ENCODE results near the gene RIT1. TPM values are rescaled to one million over a fixed set of nuclear protein-coding genes. Genes with fewer than 3 reads are reported as not detected.

The RIT1 gene
- total RNA-seq, 1 experiment from 2014 or later, result 59.2 TPM

- Histone ChIP-seq H3K9me2 (ENCODE audit: insufficient read depth) (no peaks in the 10 kb centered on the region), H2AFZ (no peak overlapping the region), H3K9me3 (ENCODE audit: insufficient read depth, low read depth) (no peaks in the 10 kb centered on the region), H4K20me1 (ENCODE audit: insufficient read depth) (peaks cover 44% of the 10 kb centered on the region), H3K27me3 (ENCODE audit: insufficient read depth, low read depth) (no peaks in the 10 kb centered on the region), H3K4me3 (no peak overlapping the region), H3K4me2 (no peak overlapping the region), H3K36me3 (ENCODE audit: low read depth) (peaks cover 73% of the 10 kb centered on the region), H3K4me1 (replicated peaks; ENCODE audit: insufficient read depth) (peaks cover 6% of the 10 kb centered on the region), H3F3A (ENCODE audit: insufficient read depth, low read depth) (peaks cover 92% of the 10 kb centered on the region), H3K27ac (no peak overlapping the region), H3K79me2 (ENCODE audit: low read depth) (peaks cover 15% of the 10 kb centered on the region; the same call in 1 of the 2 replicates)
- ChIA-PET CTCF (no interaction called here), POLR2A (ENCODE audit: unreplicated experiment) (no interaction called here)
- intact Hi-C loops (cut with micrococcal nuclease; ENCODE audit: unreplicated experiment), result no loop called here
- DNase-seq, result no peak
- BruUV-seq (replicated peaks), result no TSS peak
- TF ChIP-seq EZH2 (IDR thresholded peaks at IDR 0.05; ENCODE audit: low read depth) (no peak), CTCF (conservative IDR thresholded peaks at IDR 0.05) (no peak)
These were observed 8.7 kb upstream of the RIT1 start for GRCh38 chr1:155919801-155920200.

- ChIA-PET CTCF (no interaction called here), POLR2A (ENCODE audit: unreplicated experiment) (no interaction called here)
- Histone ChIP-seq H3K4me1 (replicated peaks; ENCODE audit: insufficient read depth) (peaks cover 12% of the 10 kb centered on the region), H2AFZ (no peak overlapping the region), H3K79me2 (ENCODE audit: low read depth) (peaks cover 15% of the 10 kb centered on the region; the same call in 1 of the 2 replicates), H3K9me2 (ENCODE audit: insufficient read depth) (no peaks in the 10 kb centered on the region), H3K27ac (no peak overlapping the region), H4K20me1 (ENCODE audit: insufficient read depth) (peaks cover 39% of the 10 kb centered on the region), H3K9me3 (ENCODE audit: insufficient read depth, low read depth) (no peaks in the 10 kb centered on the region), H3K4me2 (no peak overlapping the region), H3K4me3 (no peak overlapping the region), H3F3A (ENCODE audit: insufficient read depth, low read depth) (peaks cover 93% of the 10 kb centered on the region), H3K27me3 (ENCODE audit: insufficient read depth, low read depth) (no peaks in the 10 kb centered on the region), H3K36me3 (ENCODE audit: low read depth) (peaks cover 76% of the 10 kb centered on the region)
- BruUV-seq (replicated peaks), result no TSS peak
- TF ChIP-seq EZH2 (IDR thresholded peaks at IDR 0.05; ENCODE audit: low read depth) (no peak), CTCF (conservative IDR thresholded peaks at IDR 0.05) (no peak)
- intact Hi-C loops (cut with micrococcal nuclease; ENCODE audit: unreplicated experiment), result no loop called here
- DNase-seq, result no peak
These were observed 7.5 kb upstream of the RIT1 start for GRCh38 chr1:155918660-155919059.

GRCh38 chr1:155913969-155914757, 3.0 kb upstream of the RIT1 start:
- Histone ChIP-seq H3K27ac (peak overlapping the region; percentile 94), H3K4me1 (replicated peaks; ENCODE audit: insufficient read depth) (peaks cover 43% of the 10 kb centered on the region), H3K27me3 (ENCODE audit: insufficient read depth, low read depth) (no peaks in the 10 kb centered on the region), H3K9me3 (ENCODE audit: insufficient read depth, low read depth) (no peaks in the 10 kb centered on the region), H3K4me3 (no peak overlapping the region), H2AFZ (no peak overlapping the region), H3K9me2 (ENCODE audit: insufficient read depth) (no peaks in the 10 kb centered on the region), H3K79me2 (ENCODE audit: low read depth) (peaks cover 19% of the 10 kb centered on the region), H3K4me2 (no peak overlapping the region), H3K36me3 (ENCODE audit: low read depth) (peaks cover 61% of the 10 kb centered on the region), H4K20me1 (ENCODE audit: insufficient read depth) (peaks cover 18% of the 10 kb centered on the region), H3F3A (ENCODE audit: insufficient read depth, low read depth) (peaks cover 93% of the 10 kb centered on the region)
- ChIA-PET POLR2A (ENCODE audit: unreplicated experiment) (interaction anchor here (0.6 kb wide), 1 partner anchor 209 kb away, joined by 3 read pairs; no protein-coding TSS in a partner anchor), CTCF (no interaction called here)
- BruUV-seq (replicated peaks), result no TSS peak
- TF ChIP-seq EZH2 (IDR thresholded peaks at IDR 0.05; ENCODE audit: low read depth), result no peak
- intact Hi-C loops (cut with micrococcal nuclease; ENCODE audit: unreplicated experiment), result loop anchor here (5.0 kb wide), 1 partner anchor 57 kb away; the partner anchor contains the start of genes GON4L and SYT11
- DNase-seq, result no peak

All from PC-9 (cell line).